ENCODE data around the gene PAQR4. TPM values are rescaled to one million over a fixed set of nuclear protein-coding genes. Genes with fewer than 3 reads are reported as not detected.

PAQR4 gene
- total and polyA plus RNA-seq, 2 experiments from 2014 or later = 3.1 to 11.0 TPM

DNA sequence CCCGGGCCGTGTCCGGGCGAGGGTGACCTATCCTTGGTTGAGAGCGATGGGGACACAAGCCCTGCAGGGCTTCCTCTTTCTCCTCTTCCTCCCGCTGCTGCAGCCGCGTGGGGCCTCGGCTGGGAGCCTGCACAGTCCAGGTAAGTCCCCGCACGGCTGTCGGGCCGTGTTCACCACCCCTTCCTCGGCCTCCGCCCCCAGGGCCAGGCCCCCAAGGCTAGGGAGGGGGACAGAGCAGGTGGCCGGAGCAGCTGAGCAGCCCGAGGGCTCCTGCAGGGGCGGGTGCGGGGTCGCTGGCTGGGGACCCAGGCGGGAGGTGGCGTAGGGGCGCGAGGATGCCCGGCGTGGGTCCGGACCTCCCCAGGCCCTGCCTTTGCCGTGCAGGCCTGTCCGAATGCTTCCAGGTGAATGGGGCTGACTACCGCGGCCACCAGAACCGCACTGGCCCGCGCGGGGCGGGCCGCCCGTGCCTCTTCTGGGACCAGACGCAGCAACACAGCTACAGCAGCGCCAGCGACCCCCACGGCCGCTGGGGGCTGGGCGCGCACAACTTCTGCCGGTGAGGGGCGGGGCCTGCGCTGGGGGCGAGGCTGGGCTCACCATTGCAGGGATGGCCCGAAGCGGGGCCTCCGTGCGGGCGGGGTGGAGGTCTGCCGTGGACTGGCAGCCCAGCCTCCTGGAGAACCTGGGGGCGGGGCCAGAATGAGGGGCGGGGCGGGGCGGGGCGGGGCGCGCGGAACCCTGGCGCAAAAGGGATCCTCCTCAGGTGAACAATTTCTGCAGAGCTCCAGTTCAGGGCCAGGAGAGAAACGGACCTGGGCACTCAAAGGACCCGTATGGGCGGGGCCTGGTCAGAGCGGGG is 4.4 kb upstream of the PAQR4 start:
- no peak overlapping the region for H3K27ac ChIP-seq
- peaks cover 3% of the 10 kb centered on the region for H3K4me1 ChIP-seq (ENCODE audit: low read depth)
- H3K4me3 ChIP-seq = peak overlapping the region; percentile 30
- H3K36me3 ChIP-seq = no peaks in the 10 kb centered on the region
- H3K9me3 ChIP-seq (ENCODE audit: low read depth) = no peaks in the 10 kb centered on the region
- DNase-seq (ENCODE audit: low read depth in 1 of 2, low spot score in 1 of 2) = peak in 1 of 2 donors; percentile 86
- TF ChIP-seq, protein P1, sequence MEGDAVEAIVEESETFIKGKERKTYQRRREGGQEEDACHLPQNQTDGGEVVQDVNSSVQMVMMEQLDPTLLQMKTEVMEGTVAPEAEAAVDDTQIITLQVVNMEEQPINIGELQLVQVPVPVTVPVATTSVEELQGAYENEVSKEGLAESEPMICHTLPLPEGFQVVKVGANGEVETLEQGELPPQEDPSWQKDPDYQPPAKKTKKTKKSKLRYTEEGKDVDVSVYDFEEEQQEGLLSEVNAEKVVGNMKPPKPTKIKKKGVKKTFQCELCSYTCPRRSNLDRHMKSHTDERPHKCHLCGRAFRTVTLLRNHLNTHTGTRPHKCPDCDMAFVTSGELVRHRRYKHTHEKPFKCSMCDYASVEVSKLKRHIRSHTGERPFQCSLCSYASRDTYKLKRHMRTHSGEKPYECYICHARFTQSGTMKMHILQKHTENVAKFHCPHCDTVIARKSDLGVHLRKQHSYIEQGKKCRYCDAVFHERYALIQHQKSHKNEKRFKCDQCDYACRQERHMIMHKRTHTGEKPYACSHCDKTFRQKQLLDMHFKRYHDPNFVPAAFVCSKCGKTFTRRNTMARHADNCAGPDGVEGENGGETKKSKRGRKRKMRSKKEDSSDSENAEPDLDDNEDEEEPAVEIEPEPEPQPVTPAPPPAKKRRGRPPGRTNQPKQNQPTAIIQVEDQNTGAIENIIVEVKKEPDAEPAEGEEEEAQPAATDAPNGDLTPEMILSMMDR (IDR thresholded peaks at IDR 0.05; ENCODE audit: low read depth, low read length) = no peak
- H3K27me3 ChIP-seq = peaks cover 47% of the 10 kb centered on the region

DNA sequence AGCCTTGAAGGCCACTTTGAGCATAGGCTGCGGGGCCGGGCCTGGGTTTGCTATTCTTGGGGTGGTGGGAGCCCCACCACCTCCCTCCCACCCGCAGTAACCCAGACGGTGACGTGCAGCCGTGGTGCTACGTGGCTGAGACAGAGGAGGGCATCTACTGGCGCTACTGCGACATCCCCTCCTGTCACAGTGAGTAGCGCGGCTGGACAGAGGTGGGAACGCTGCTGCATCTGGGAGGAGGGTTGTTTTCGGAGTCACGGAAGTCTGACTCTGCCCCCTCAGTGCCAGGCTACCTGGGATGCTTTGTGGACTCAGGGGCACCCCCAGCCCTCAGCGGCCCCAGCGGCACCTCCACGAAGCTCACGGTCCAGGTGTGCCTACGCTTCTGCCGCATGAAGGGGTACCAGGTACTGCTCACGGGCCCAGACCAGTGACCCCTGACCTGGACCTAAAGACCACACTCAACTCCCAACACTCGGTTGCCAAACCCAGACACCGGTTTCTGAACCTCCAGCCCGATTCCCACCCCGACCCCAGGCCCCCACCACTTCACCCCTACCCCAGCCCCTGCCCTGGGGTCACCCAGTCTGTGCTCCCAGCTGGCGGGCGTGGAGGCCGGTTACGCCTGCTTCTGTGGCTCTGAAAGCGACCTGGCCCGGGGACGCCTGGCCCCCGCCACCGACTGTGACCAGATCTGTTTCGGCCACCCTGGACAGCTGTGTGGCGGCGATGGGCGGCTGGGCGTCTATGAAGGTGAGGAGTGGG is 2.9 kb upstream of the PAQR4 start:
- Histone ChIP-seq H3K27me3 (peaks cover 47% of the 10 kb centered on the region), H3K36me3 (no peaks in the 10 kb centered on the region), H3K4me3 (no peak overlapping the region), H3K9me3 (ENCODE audit: low read depth) (no peaks in the 10 kb centered on the region), H3K27ac (no peak overlapping the region), H3K4me1 (ENCODE audit: low read depth) (peaks cover 3% of the 10 kb centered on the region)
- TF ChIP-seq, protein P1 (IDR thresholded peaks at IDR 0.05; ENCODE audit: low read depth, low read length) = no peak
- no peak for DNase-seq (ENCODE audit: low read depth in 1 of 2, low spot score in 1 of 2)

- TF ChIP-seq, protein P1 (IDR thresholded peaks at IDR 0.05; ENCODE audit: low read depth, low read length) = no peak
- Histone ChIP-seq H3K36me3 (no peaks in the 10 kb centered on the region), H3K4me3 (no peak overlapping the region), H3K27ac (no peak overlapping the region), H3K27me3 (peaks cover 47% of the 10 kb centered on the region), H3K9me3 (ENCODE audit: low read depth) (no peaks in the 10 kb centered on the region), H3K4me1 (ENCODE audit: low read depth) (peaks cover 3% of the 10 kb centered on the region)
- DNase-seq (ENCODE audit: low read depth in 1 of 2, low spot score in 1 of 2) = peak in 1 of 2 donors; percentile 16
These were observed 2.3 kb upstream of the PAQR4 start for GRCh38 chr16:2966808-2967191.

DNA sequence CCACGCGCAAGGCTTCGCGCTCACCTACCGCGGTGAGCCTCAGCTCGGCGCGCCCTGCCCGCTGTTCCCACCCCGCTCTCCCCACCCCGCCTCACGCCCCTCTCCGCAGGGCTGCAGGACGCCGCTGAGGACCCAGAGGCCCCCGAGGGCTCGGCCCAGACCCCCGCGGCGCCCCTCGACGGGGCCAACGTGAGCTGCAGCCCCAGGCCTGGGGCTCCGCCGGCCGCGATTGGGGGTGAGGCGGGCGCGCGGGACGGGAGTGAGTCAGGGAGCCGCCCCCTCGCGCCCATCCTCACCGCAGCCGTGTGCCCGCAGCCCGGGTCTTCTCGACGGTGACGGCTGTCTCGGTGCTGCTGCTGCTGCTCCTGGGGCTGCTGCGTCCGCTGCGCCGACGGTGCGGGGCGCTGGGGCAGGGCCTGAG is 1.9 kb upstream of the PAQR4 start:
- Histone ChIP-seq H3K9me3 (ENCODE audit: low read depth) (no peaks in the 10 kb centered on the region), H3K4me1 (ENCODE audit: low read depth) (peaks cover 3% of the 10 kb centered on the region), H3K27ac (no peak overlapping the region), H3K27me3 (peaks cover 45% of the 10 kb centered on the region), H3K4me3 (no peak overlapping the region), H3K36me3 (no peaks in the 10 kb centered on the region)
- DNase-seq (ENCODE audit: low read depth in 1 of 2, low spot score in 1 of 2) = no peak
- TF ChIP-seq, protein P1 (IDR thresholded peaks at IDR 0.05; ENCODE audit: low read depth, low read length) = no peak

DNA sequence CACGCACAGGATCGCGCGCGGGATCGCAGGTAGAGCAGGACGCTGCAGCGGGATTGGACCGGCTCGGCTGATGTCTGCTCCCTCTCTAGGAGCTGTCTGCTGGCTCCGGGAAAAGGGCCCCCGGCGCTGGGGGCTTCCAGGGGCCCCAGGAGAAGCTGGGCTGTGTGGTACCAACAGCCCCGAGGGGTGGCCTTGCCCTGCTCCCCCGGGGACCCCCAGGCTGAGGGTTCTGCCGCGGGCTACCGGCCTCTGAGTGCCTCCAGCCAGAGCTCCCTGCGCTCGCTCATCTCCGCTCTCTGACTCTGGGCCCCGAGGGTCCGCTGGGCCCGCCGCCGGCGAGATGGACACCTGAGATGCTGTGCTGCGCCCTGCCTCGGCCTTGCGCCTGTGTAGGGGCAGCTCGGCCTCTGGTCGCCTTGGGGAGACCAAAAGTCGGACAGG is 1.4 kb upstream of the PAQR4 start:
- Histone ChIP-seq H3K9me3 (ENCODE audit: low read depth) (no peaks in the 10 kb centered on the region), H3K4me3 (no peak overlapping the region), H3K27me3 (peaks cover 40% of the 10 kb centered on the region), H3K4me1 (ENCODE audit: low read depth) (peaks cover 3% of the 10 kb centered on the region), H3K27ac (no peak overlapping the region), H3K36me3 (no peaks in the 10 kb centered on the region)
- DNase-seq (ENCODE audit: low read depth in 1 of 2, low spot score in 1 of 2) = no peak
- TF ChIP-seq, protein P1 (IDR thresholded peaks at IDR 0.05; ENCODE audit: low read depth, low read length) = no peak
